G401 (cell line): ENCODE measurements around the gene CDKN2AIP. TPM values are rescaled to one million over a fixed set of nuclear protein-coding genes. Genes with fewer than 3 reads are reported as not detected.
"Not testable (repeated sequence)": the region's sequence is repeated elsewhere in the genome, so short reads cannot be mapped to it uniquely, and the experiment has no call there.

Source experiments
- DNase-seq: peaks from one replicate; pipeline ENCODE4 v3.0.0-alpha.2; 2015; ENCODE audit warnings: low spot score
- in situ Hi-C: cut with HindIII; loops from 2 replicates; pipeline ENCODE4 v1.10.0; 2016; ENCODE audit warnings: low sequenced_read_pairs, mixed read lengths
- total RNA-seq: library from RNA; depleted of rRNA; stranded (reverse); fragments of >200 nt; shearing (Covaris generic); gene quantifications from 2 replicates; pipeline ENCODE4 v1.2.3, GENCODE V29; 2014; rRNA removed

CDKN2AIP gene
- total RNA-seq, 1 experiment from 2014 or later, result 20.7 TPM

DNA sequence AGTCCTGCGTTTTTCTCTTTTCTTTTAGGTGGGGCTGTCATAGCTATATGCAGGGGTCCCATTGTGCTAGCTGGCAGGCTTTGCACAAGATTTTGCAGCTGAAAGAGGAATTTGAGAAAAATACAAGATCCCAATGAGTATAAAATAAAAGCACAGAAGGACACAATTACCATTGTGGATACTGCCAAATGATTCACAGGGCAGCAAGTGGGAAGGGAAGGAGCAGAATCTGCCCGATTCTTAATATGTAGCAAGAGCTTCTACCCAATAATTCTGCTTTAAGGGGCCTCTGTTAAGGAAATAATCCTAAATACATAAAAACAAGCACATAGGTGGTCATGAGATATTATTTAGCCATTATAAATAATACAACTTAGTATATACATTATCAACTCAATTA lies 34.5 kb downstream of the CDKN2AIP start:
- DNase-seq, result no peak
- in situ Hi-C loops, result no loop called here

DNA sequence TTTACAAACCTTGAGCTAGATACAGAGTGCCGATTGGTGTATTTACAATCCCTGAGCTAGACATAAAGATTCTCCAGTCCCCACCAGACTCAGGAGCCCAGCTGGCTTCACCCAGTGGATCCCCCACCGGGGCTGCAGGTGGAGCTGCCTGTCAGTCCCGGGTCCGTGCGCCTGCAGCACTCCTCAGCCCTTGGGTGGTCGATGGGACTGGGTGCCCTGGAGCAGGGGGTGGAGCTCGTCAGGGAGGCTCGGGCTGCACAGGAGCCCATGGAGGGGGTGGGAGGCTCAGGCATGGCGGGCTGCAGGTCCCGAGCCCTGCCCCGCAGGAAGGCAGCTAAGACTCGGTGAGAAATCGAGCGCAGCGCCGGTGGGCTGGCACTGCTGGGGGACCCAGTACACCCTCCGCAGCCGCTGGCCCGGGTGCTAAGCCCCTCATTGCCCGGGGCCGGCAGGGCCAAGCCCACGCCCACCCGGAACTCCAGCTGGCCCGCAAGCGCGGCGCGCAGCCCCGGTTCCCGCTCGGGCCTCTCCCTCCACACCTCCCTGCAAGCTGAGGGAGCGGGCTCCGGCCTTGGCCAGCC lies 38.2 kb downstream of the CDKN2AIP start:
- in situ Hi-C loops, DNase-seq: not testable (repeated sequence)

DNA sequence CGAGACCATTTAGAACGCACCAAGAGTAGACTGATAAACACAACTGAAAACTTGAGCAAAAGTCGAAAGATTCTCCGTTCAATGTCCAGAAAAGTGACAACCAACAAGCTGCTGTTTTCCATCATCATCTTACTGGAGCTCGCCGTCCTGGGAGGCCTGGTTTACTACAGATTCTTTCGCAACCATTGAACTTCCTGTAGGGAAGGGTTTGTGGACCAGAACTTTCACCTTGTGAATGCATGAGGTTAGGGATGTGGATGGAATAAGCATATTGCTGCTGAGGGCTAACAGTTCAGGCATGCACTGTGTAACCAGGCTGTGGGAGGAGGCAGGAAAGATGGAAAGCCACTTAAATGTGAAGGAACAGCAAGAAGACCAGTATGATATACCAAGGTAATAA lies 39.6 kb downstream of the CDKN2AIP start:
- in situ Hi-C loops, result no loop called here
- no peak for DNase-seq

DNA sequence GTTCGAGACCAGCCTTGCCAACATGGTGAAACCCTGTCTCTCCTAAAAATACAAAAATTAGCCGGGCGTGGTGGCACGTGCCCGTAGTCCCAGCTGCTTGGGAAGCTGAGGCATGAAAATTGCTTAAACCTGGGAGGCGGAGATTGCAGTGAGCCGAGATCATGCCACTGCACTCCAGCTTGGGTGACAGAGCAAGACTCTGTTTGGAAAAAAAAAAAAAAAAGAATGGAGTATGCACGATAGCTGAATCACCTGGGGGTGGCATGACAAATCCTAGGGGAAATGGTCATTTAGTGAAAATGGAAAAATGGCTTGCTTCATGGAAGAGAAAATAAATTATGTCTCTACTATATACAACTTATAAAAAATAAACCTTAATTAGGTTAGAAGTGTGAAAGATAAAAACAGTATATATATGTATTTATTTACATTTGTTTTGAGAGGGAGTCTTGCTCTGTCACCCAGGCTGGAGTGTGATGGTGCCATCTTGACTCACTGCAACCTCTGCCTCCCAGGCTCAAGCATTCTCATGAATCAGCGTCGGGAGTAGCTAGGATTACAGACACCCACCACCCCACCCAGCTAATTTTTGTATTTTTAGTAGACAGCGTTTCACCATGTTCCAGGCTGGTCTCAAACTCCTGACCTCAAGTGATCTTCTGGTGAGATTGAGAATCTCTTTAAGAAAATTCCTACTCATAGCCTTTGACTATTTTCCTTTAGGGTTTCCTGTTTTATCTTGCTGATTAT lies 41.1 kb downstream of the CDKN2AIP start:
- in situ Hi-C loops, result no loop called here
- DNase-seq, result no peak

DNA sequence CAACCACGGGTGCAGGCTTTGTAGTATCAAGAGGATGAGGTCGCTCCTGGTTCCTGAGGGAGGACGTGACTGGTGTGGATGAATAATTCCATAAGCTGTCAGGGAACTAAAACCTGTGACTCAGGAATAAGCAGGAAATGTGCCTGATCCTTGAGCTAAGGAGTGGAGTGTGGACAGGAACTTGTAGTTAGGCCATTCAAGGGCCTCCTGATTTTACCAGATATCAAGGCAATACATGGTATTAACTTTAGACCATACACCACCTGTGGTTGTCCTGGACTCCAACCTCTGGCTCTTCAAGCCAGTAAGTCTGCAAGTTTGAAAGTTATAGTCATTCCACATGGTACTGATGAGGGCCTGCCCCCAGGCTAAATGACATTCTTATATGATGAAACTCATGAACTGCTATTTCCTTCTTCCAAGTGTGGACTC lies 48.4 kb downstream of the CDKN2AIP start:
- in situ Hi-C loops, result no loop called here
- no peak for DNase-seq

DNA sequence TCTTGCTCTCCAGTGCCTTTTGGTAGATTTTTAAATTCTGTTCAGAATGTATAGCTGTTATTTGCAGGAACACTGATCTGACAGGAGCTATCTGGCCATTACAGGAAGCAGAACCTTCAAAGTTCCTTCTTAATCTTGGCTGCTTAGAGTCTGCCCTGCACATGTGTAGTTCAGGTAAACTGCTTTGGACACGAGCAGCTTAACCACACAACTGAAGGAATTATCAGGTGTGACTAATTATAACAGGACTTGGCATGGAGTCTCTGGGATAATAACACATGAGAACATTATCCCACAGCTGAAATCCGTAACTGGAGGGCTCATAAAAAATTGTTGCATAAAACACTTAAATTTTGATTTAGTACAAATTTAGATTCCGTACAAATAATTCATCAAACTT lies 48.8 kb downstream of the CDKN2AIP start:
- in situ Hi-C loops, result no loop called here
- no peak for DNase-seq

DNA sequence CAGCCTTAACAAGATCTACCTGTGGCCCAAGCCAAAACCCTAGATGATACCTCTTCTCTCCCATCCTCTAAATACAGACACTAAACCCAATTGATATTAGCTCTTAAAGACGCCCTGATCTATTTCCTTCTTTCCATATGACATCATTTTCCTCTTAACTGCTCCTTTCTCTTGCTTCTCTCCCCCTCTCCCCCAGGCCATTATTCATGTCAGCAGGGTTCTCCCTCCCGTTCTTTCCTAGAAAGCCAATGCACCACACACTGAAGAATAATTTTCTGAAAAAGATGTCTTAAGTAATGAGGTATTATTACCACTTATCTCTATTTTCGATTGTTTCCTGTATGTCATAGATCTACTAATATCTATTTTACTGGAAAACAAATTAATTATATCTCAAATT lies 50.7 kb downstream of the CDKN2AIP start:
- in situ Hi-C loops, result no loop called here
- DNase-seq, result no peak

Other genes with a start within 250 kb of the CDKN2AIP start
- not detected in 2 replicates for gene CLDN22, start 124.4 kb upstream of the CDKN2AIP start, total RNA-seq
- not detected in 2 replicates for gene CLDN24, start 122.2 kb upstream of the CDKN2AIP start, total RNA-seq
- gene ING2, start 60.4 kb downstream of the CDKN2AIP start, total RNA-seq, result 17.7 and 43.6 TPM in 2 replicates
- 39.8 and 44.5 TPM in 2 replicates for gene RWDD4, start 214.5 kb downstream of the CDKN2AIP start, total RNA-seq
- gene TRAPPC11, start 214.7 kb downstream of the CDKN2AIP start, total RNA-seq, result 35.6 and 50.2 TPM in 2 replicates